Neural cell (in vitro differentiated cells): ENCODE data around the gene NBL1. TPM values are rescaled to one million over a fixed set of nuclear protein-coding genes. Genes with fewer than 3 reads are reported as not detected.
"Not testable (repeated sequence)": the region's sequence is repeated elsewhere in the genome, so short reads cannot be mapped to it uniquely, and the experiment has no call there.

ENCODE experiments used
- H2AFZ ChIP-seq: fragments of 200-600, 300-800 bp; sonication (generic), shearing (Covaris generic); 2 replicates; pipeline ENCODE4 v1.6.0; 2014; ENCODE audit warnings: low read depth, mild to moderate bottlenecking, antibody characterized with exemption, low read length, moderate library complexity
- H3F3A ChIP-seq: fragments of 200-600 bp; shearing (Covaris generic); 2 replicates; pipeline ENCODE4 v1.6.1; 2016; ENCODE audit warnings: mild to moderate bottlenecking, moderate library complexity, mixed read lengths, antibody characterized with exemption, low read length; ENCODE audit not compliant: insufficient read depth, poor library complexity, severe bottlenecking
- H3K27ac ChIP-seq: fragments of 200-600, 300-800 bp; sonication (generic), shearing (Covaris generic); 2 replicates; pipeline ENCODE4 v1.5.1; 2014; ENCODE audit warnings: mild to moderate bottlenecking, low read length, moderate library complexity
- H3K27me3 ChIP-seq: fragments of 300-800, 200-600 bp; sonication (generic), shearing (Covaris generic); 2 replicates; pipeline ENCODE4 v1.6.0; 2014; ENCODE audit warnings: mild to moderate bottlenecking, low read depth, low read length, moderate library complexity; ENCODE audit not compliant: insufficient read depth
- H3K36me3 ChIP-seq: fragments of 300-800, 200-600 bp; sonication (generic), shearing (Covaris generic); 2 replicates; pipeline ENCODE4 v1.5.1; 2014; ENCODE audit warnings: mild to moderate bottlenecking, antibody characterized with exemption, low read length, moderate library complexity; ENCODE audit not compliant: insufficient read depth
- H3K4me2 ChIP-seq: fragments of 300-800, 200-600 bp; sonication (generic), shearing (Covaris generic); 2 replicates; pipeline ENCODE4 v1.6.0; 2014; ENCODE audit warnings: mild to moderate bottlenecking, low read length
- H3K4me3 ChIP-seq: fragments of 300-800, 200-600 bp; sonication (generic), shearing (Covaris generic); 2 replicates; pipeline ENCODE4 v1.5.1; 2014; ENCODE audit warnings: mild to moderate bottlenecking, low read length, moderate library complexity
- H3K79me2 ChIP-seq: fragments of 200-600 bp; shearing (Covaris generic); replicated peaks from 2 replicates; pipeline ENCODE4 v1.6.0; 2014; ENCODE audit warnings: mild to moderate bottlenecking, low read length, moderate library complexity; ENCODE audit not compliant: insufficient read depth
- H3K9ac ChIP-seq: fragments of 300-800, 200-600 bp; sonication (generic), shearing (Covaris generic); 2 replicates; pipeline ENCODE4 v1.6.1; 2016; ENCODE audit warnings: mild to moderate bottlenecking, low read length, mixed read lengths
- H3K9me2 ChIP-seq: fragments of 200-600 bp; shearing (Covaris generic); 2 replicates; pipeline ENCODE4 v1.6.1; 2016; ENCODE audit warnings: mild to moderate bottlenecking, low read length, mixed read lengths; ENCODE audit not compliant: insufficient read depth
- H3K9me3 ChIP-seq: fragments of 200-600, 300-800 bp; sonication (generic), shearing (Covaris generic); 2 replicates; pipeline ENCODE4 v1.6.1; 2016; ENCODE audit warnings: mild to moderate bottlenecking, mixed run types, low read length, moderate library complexity, mixed read lengths
- H4K20me1 ChIP-seq: fragments of 200-600 bp; shearing (Covaris generic); 2 replicates; pipeline ENCODE4 v1.6.1; 2016; ENCODE audit warnings: mild to moderate bottlenecking, mixed run types; ENCODE audit not compliant: insufficient read depth
- EZH2 ChIP-seq: fragments of 200-600, 300-800 bp; shearing (Covaris generic), sonication (generic); IDR thresholded peaks from 2 replicates; pipeline ENCODE4 v1.6.1; 2014; ENCODE audit warnings: antibody characterized with exemption, low read length, borderline replicate concordance, mild to moderate bottlenecking; ENCODE audit not compliant: insufficient read depth, poor library complexity, severe bottlenecking
- POLR2AphosphoS5 ChIP-seq: IDR thresholded peaks from 2 replicates; pipeline ENCODE4 v1.6.1; 2012
- RAD21 ChIP-seq: fragments of 450-650 bp; conservative IDR thresholded peaks from 2 replicates; pipeline ENCODE4 v1.6.1; 2014; ENCODE audit warnings: antibody characterized with exemption, mild to moderate bottlenecking, moderate library complexity
- SMC3 ChIP-seq: fragments of 450-650 bp; conservative IDR thresholded peaks from 2 replicates; pipeline ENCODE4 v1.6.1; 2014; ENCODE audit warnings: antibody characterized with exemption, mild to moderate bottlenecking, moderate library complexity; ENCODE audit not compliant: poor library complexity
- TAF1 ChIP-seq: IDR thresholded peaks from 2 replicates; pipeline ENCODE4 v1.6.1; 2012; ENCODE audit warnings: low read depth
- polyA plus RNA-seq: library from polyadenylated mRNA; depleted of rRNA; stranded (reverse); fragments of >200 nt; gene quantifications from 2 replicates; pipeline ENCODE4 v1.2.3, GENCODE V29; 2014
- TF ChIP-seq, protein P1 (sequence below): IDR thresholded peaks from 2 replicates; pipeline ENCODE4 v1.6.1; 2012; ENCODE audit warnings: borderline replicate concordance
- TF ChIP-seq, protein P2 (sequence below): fragments of 450-650 bp; IDR thresholded peaks from 2 replicates; pipeline ENCODE4 v1.5.1; 2014; ENCODE audit warnings: antibody characterized with exemption, mild to moderate bottlenecking, moderate library complexity; ENCODE audit not compliant: poor library complexity, severe bottlenecking

The NBL1 gene
- polyA plus RNA-seq, 1 donor from 2014 or later, result 9.9 TPM

DNA sequence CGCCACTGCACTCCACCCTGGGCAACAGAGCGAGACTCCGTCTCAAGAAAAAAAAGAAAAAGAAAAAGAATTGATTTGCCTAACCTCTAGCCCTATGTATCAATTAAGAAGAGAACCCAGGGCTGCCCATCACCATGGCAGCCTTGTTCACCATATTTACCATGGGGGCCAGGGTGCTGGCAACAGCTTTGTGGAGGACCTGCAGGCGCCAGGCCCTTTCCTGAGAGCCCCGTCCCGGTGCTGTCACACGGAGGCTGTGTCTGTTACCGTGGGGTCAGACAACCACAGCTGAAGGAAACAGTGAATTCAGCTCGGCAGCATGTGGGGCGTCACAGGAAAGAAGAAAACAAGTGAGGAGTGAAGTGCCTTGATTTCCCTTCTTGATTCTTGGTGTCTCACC is 6.5 kb upstream of the NBL1 start:
- Histone ChIP-seq H3K4me3 (no peak overlapping the region), H3K9me2 (no peaks in the 10 kb centered on the region), H3K9ac (no peak overlapping the region), H3K79me2 (no peaks in the 10 kb centered on the region), H2AFZ (no peak overlapping the region), H3K27me3 (peaks cover 5% of the 10 kb centered on the region), H3F3A (no peaks in the 10 kb centered on the region), H3K9me3 (no peaks in the 10 kb centered on the region), H4K20me1 (no peaks in the 10 kb centered on the region), H3K36me3 (no peaks in the 10 kb centered on the region), H3K4me2 (no peak overlapping the region), H3K27ac (no peak overlapping the region)
- no peak for TF ChIP-seq RAD21
- no peak for TF ChIP-seq TAF1
- no peak for TF ChIP-seq SMC3
- TF ChIP-seq, protein P1, sequence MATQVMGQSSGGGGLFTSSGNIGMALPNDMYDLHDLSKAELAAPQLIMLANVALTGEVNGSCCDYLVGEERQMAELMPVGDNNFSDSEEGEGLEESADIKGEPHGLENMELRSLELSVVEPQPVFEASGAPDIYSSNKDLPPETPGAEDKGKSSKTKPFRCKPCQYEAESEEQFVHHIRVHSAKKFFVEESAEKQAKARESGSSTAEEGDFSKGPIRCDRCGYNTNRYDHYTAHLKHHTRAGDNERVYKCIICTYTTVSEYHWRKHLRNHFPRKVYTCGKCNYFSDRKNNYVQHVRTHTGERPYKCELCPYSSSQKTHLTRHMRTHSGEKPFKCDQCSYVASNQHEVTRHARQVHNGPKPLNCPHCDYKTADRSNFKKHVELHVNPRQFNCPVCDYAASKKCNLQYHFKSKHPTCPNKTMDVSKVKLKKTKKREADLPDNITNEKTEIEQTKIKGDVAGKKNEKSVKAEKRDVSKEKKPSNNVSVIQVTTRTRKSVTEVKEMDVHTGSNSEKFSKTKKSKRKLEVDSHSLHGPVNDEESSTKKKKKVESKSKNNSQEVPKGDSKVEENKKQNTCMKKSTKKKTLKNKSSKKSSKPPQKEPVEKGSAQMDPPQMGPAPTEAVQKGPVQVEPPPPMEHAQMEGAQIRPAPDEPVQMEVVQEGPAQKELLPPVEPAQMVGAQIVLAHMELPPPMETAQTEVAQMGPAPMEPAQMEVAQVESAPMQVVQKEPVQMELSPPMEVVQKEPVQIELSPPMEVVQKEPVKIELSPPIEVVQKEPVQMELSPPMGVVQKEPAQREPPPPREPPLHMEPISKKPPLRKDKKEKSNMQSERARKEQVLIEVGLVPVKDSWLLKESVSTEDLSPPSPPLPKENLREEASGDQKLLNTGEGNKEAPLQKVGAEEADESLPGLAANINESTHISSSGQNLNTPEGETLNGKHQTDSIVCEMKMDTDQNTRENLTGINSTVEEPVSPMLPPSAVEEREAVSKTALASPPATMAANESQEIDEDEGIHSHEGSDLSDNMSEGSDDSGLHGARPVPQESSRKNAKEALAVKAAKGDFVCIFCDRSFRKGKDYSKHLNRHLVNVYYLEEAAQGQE, result no peak
- TF ChIP-seq POLR2AphosphoS5, result no peak

DNA sequence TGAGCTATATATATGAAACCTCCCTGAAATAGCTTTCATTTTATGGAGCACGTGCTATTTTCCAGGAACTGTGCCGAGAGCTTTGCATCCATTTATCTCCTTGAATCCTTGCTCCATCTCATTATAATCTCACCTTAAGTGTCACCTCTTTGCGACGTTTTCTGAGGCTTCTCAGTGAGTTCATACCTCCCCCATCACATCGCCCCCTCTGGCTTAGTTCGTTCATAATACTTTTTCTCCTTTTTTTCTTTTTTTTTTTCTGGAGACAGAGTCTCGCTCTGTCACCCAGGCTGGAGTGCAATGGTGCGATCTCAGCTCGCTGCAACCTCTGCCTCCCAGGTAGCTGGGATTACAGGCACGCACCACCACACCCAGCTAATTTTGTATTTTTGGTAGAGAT is 4.9 kb upstream of the NBL1 start:
- H3K9me2 ChIP-seq, H3K9ac ChIP-seq, H3K4me3 ChIP-seq, H3F3A ChIP-seq, H2AFZ ChIP-seq, H3K79me2 ChIP-seq, H3K4me2 ChIP-seq, H3K27ac ChIP-seq, H4K20me1 ChIP-seq, H3K9me3 ChIP-seq, H3K36me3 ChIP-seq: not testable (repeated sequence)
- peaks cover 18% of the 10 kb centered on the region for H3K27me3 ChIP-seq

DNA sequence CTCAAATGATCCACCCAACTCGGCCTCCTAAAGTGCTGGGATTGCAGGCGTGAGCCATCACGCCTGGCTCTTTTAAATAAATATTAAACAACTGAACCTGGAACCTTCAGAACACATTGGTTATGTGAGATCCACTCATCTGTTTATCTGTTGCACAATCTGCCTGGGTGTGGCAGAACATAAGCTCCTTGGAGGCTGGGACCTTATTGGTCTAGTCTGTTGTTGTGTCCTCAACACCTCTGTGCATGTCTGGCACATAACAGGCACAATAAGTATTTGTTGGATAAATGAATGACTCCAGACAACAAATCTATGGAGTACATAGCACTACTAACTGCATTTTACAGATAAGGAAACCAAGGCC is 4.1 kb upstream of the NBL1 start:
- no peak overlapping the region for H3K4me2 ChIP-seq
- no peak overlapping the region for H3K27ac ChIP-seq

GRCh38 chr1:19640363-19641316 is 3.5 kb upstream of the NBL1 start:
- Histone ChIP-seq H3K27me3 (peaks cover 30% of the 10 kb centered on the region), H3K27ac (no peak overlapping the region), H3F3A (no peaks in the 10 kb centered on the region), H3K79me2 (no peaks in the 10 kb centered on the region), H3K4me2 (no peak overlapping the region), H2AFZ (no peak overlapping the region), H3K4me3 (no peak overlapping the region), H4K20me1 (no peaks in the 10 kb centered on the region), H3K9me2 (no peaks in the 10 kb centered on the region), H3K9me3 (no peaks in the 10 kb centered on the region), H3K9ac (no peak overlapping the region), H3K36me3 (no peaks in the 10 kb centered on the region)
- TF ChIP-seq EZH2, result no peak
- no peak for TF ChIP-seq POLR2AphosphoS5
- no peak for TF ChIP-seq RAD21
- TF ChIP-seq, protein P2, sequence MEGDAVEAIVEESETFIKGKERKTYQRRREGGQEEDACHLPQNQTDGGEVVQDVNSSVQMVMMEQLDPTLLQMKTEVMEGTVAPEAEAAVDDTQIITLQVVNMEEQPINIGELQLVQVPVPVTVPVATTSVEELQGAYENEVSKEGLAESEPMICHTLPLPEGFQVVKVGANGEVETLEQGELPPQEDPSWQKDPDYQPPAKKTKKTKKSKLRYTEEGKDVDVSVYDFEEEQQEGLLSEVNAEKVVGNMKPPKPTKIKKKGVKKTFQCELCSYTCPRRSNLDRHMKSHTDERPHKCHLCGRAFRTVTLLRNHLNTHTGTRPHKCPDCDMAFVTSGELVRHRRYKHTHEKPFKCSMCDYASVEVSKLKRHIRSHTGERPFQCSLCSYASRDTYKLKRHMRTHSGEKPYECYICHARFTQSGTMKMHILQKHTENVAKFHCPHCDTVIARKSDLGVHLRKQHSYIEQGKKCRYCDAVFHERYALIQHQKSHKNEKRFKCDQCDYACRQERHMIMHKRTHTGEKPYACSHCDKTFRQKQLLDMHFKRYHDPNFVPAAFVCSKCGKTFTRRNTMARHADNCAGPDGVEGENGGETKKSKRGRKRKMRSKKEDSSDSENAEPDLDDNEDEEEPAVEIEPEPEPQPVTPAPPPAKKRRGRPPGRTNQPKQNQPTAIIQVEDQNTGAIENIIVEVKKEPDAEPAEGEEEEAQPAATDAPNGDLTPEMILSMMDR, result no peak
- no peak for TF ChIP-seq TAF1
- TF ChIP-seq, protein P1, result no peak
- no peak for TF ChIP-seq SMC3

More for the DNA sequence above, 4.1 kb upstream of the NBL1 start:
- Histone ChIP-seq H4K20me1 (no peaks in the 10 kb centered on the region), H3K9me3 (no peaks in the 10 kb centered on the region), H3K9ac (no peak overlapping the region), H3F3A (no peaks in the 10 kb centered on the region), H3K4me3 (no peak overlapping the region), H3K36me3 (no peaks in the 10 kb centered on the region), H3K9me2 (no peaks in the 10 kb centered on the region), H3K27me3 (peaks cover 23% of the 10 kb centered on the region), H2AFZ (no peak overlapping the region), H3K79me2 (no peaks in the 10 kb centered on the region)
- TF ChIP-seq TAF1 (no peak), POLR2AphosphoS5 (no peak), RAD21 (no peak)
